ENCODE results near the gene ZNF423.
"Not testable (repeated sequence)": the region's sequence is repeated elsewhere in the genome, so short reads cannot be mapped to it uniquely, and the experiment has no call there.

The ZNF423 gene

GRCh38 chr16:49583911-49584310, 272.0 kb downstream of the ZNF423 start:
- DNase-seq (ENCODE audit: low spot score) = no peak

- no peak for DNase-seq (ENCODE audit: low spot score)
Measured at GRCh38 chr16:49581630-49582298, 274.1 kb downstream of the ZNF423 start.

- DNase-seq (ENCODE audit: low spot score) = no peak
Measured at GRCh38 chr16:49580751-49581303, 275.1 kb downstream of the ZNF423 start.

- DNase-seq (ENCODE audit: low spot score) = no peak
Measured at GRCh38 chr16:49578435-49579024, 277.4 kb downstream of the ZNF423 start.

- no peak for DNase-seq (ENCODE audit: low spot score)
Measured at GRCh38 chr16:49578018-49578417, 277.9 kb downstream of the ZNF423 start.

GRCh38 chr16:49576941-49577340, 279.0 kb downstream of the ZNF423 start:
- DNase-seq (ENCODE audit: low spot score) = no peak

- no peak for DNase-seq (ENCODE audit: low spot score)
Measured at GRCh38 chr16:49576173-49576494, 279.8 kb downstream of the ZNF423 start.

GRCh38 chr16:49575346-49576172, 280.4 kb downstream of the ZNF423 start:
- DNase-seq (ENCODE audit: low spot score) = no peak

- no peak for DNase-seq (ENCODE audit: low spot score)
Measured at GRCh38 chr16:49574826-49575225, 281.1 kb downstream of the ZNF423 start.

GRCh38 chr16:49567950-49568349, 288.0 kb downstream of the ZNF423 start:
- DNase-seq (ENCODE audit: low spot score) = no peak

GRCh38 chr16:49566432-49566831, 289.5 kb downstream of the ZNF423 start:
- no peak for DNase-seq (ENCODE audit: low spot score)

GRCh38 chr16:49564496-49565229, 291.2 kb downstream of the ZNF423 start:
- DNase-seq (ENCODE audit: low spot score) = no peak

GRCh38 chr16:49563666-49564065, 292.2 kb downstream of the ZNF423 start:
- no peak for DNase-seq (ENCODE audit: low spot score)

- not testable (repeated sequence) for DNase-seq (ENCODE audit: low spot score)
Measured at GRCh38 chr16:49562894-49563293, 293.0 kb downstream of the ZNF423 start.

GRCh38 chr16:49562228-49562627, 293.7 kb downstream of the ZNF423 start:
- DNase-seq (ENCODE audit: low spot score) = no peak

- no peak for DNase-seq (ENCODE audit: low spot score)
Measured at GRCh38 chr16:49560004-49560830, 295.7 kb downstream of the ZNF423 start.

- no peak for DNase-seq (ENCODE audit: low spot score)
Measured at GRCh38 chr16:49559242-49559641, 296.7 kb downstream of the ZNF423 start.

- DNase-seq (ENCODE audit: low spot score) = no peak
Measured at GRCh38 chr16:49558451-49558850, 297.5 kb downstream of the ZNF423 start.

- no peak for DNase-seq (ENCODE audit: low spot score)
Measured at GRCh38 chr16:49556606-49557446, 299.1 kb downstream of the ZNF423 start.

GRCh38 chr16:49556249-49556605, 299.7 kb downstream of the ZNF423 start:
- DNase-seq (ENCODE audit: low spot score) = no peak
